AG04450 (cell line): Measurements from ENCODE around the gene METTL15. TPM values are rescaled to one million over a fixed set of nuclear protein-coding genes. Genes with fewer than 3 reads are reported as not detected.

ENCODE experiments used
- CTCF ChIA-PET: fragments of 300-600, 350-600 bp; formaldehyde crosslinking; extraction: SDS; loops from one replicate; lab custom pipeline; 2022; ENCODE audit warnings: antibody characterized with exemption, inconsistent platforms; lab: Charles Lee
- POLR2A ChIA-PET: fragments of 350-600 bp; formaldehyde crosslinking; extraction: SDS; loops from one replicate; lab custom pipeline; 2021; ENCODE audit warnings: antibody characterized with exemption, inconsistent platforms; lab: Yijun Ruan, JAX
- DNase-seq: peaks from one replicate; pipeline ENCODE4 v3.0.0-alpha.2; 2011; ENCODE audit warnings: low read depth, low spot score
- H3K27ac ChIP-seq: one replicate; pipeline ENCODE4 v1.5.1; 2012; ENCODE audit warnings: low read depth, low read length, control low read depth
- H3K27me3 ChIP-seq: one replicate; pipeline ENCODE4 v1.6.0; 2012; ENCODE audit warnings: low read length; ENCODE audit not compliant: control insufficient read depth, insufficient read depth
- H3K4me3 ChIP-seq: 2 replicates; pipeline ENCODE4 v1.5.1; 2011; ENCODE audit warnings: mild to moderate bottlenecking, low read depth, low read length, control low read depth
- H3K9me3 ChIP-seq: 2 replicates; pipeline ENCODE4 v1.5.1; 2012; ENCODE audit warnings: low read length; ENCODE audit not compliant: control insufficient read depth, insufficient read depth
- polyA plus RNA-seq: library from polyadenylated mRNA; depleted of rRNA; stranded (reverse); fragments of >200 nt; gene quantifications from 2 replicates; pipeline ENCODE4 v1.2.3, GENCODE V29; 2011
- TF ChIP-seq, protein P1 (sequence below): IDR thresholded peaks from 2 replicates; pipeline ENCODE4 v1.5.1; 2011; ENCODE audit warnings: low read depth, low read length, control low read depth, inconsistent platforms

Gene METTL15
- polyA plus RNA-seq, 1 experiment = 15.2 TPM

DNA sequence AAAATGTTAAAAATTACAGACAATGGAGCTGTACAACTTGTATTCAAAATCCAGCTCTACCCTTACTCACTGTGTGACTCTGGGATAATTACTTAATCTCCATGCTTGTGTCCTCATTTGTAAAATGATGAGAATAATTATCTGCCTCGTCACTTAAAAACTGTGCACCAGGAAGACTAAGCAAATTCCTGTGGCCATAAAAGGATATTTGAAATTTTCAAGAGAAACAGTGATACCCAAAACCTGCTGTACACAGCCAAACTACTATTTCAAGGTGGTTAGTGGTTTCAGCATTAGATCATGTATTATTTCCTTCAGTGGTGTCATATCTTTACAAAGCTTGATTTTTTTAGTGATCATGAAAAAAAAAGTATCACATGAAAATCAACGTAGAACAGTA is 136.9 kb downstream of the METTL15 start:
- CTCF ChIA-PET = no interaction called here
- Histone ChIP-seq H3K27ac (no peak overlapping the region), H3K27me3 (no peaks in the 10 kb centered on the region), H3K4me3 (no peak overlapping the region), H3K9me3 (no peaks in the 10 kb centered on the region)
- DNase-seq = no peak
- TF ChIP-seq, protein P1, sequence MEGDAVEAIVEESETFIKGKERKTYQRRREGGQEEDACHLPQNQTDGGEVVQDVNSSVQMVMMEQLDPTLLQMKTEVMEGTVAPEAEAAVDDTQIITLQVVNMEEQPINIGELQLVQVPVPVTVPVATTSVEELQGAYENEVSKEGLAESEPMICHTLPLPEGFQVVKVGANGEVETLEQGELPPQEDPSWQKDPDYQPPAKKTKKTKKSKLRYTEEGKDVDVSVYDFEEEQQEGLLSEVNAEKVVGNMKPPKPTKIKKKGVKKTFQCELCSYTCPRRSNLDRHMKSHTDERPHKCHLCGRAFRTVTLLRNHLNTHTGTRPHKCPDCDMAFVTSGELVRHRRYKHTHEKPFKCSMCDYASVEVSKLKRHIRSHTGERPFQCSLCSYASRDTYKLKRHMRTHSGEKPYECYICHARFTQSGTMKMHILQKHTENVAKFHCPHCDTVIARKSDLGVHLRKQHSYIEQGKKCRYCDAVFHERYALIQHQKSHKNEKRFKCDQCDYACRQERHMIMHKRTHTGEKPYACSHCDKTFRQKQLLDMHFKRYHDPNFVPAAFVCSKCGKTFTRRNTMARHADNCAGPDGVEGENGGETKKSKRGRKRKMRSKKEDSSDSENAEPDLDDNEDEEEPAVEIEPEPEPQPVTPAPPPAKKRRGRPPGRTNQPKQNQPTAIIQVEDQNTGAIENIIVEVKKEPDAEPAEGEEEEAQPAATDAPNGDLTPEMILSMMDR = no peak
- POLR2A ChIA-PET = no interaction called here

DNA sequence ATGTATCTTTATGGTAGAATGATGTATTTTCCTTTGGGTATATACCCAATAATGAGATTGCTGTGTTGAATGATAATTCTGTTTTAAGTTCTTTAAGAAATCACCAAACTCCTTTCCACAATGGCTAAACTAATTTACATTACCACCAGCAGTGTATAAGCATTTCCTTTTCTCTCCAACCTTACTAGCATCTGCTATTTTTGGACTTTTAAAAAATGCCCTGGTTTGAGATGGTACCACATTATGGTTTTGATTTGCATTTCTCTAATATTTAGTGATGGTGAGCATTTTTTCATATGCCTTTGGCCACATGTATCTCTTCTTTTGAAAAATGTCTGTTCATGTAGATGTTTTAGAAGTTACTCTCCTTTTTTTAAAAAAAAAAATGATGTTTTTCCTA is 142.0 kb downstream of the METTL15 start:
- H3K9me3 ChIP-seq = no peaks in the 10 kb centered on the region
- CTCF ChIA-PET = no interaction called here

DNA sequence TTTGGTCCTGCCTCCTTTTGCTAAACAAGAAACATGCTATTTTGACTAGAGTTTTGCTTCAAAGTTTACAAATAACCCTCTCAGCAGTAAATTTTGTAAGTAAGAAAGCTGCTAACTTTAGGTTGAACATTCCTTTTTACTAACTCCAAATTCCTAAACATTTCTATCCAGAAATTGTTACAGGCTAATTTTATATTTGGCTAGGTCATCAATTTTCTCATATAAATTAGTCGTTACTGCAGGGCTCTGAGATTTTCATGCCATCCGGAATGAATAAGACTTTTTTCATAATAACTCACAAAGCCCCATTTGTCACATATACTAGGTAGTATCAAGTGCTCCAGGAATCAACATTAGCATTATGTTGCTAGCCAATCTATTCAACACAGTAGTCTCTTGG is 143.1 kb downstream of the METTL15 start:
- ChIA-PET CTCF (no interaction called here), POLR2A (no interaction called here)
- no peaks in the 10 kb centered on the region for H3K9me3 ChIP-seq
- H3K27me3 ChIP-seq = no peaks in the 10 kb centered on the region
- TF ChIP-seq, protein P1 = no peak
- H3K4me3 ChIP-seq = no peak overlapping the region
- DNase-seq = no peak
- H3K27ac ChIP-seq = no peak overlapping the region

More for the DNA sequence above, 142.0 kb downstream of the METTL15 start:
- POLR2A ChIA-PET = no interaction called here
- no peak for DNase-seq
- TF ChIP-seq, protein P1 = no peak
- Histone ChIP-seq H3K27ac (no peak overlapping the region), H3K27me3 (no peaks in the 10 kb centered on the region), H3K4me3 (no peak overlapping the region)

DNA sequence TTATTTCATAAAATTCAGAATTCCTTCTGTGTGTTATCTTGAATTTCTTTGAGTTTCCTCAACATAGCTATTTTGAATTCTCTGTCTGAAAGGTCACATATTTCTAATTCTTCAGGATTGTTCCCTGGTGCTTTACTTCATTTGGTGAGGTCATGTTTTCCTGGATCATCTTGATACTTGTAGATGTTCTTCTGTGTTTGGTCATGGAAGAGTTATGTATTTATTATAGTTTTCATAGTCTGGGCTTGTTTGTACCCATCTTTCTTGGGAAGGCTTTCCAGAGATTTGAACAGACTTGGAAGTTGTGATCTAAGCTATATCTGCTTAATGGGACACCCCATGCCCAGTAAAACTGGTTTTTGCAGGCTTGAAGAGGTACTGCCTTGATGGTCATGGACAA is 149.6 kb downstream of the METTL15 start:
- H3K9me3 ChIP-seq = no peaks in the 10 kb centered on the region
- ChIA-PET POLR2A (no interaction called here), CTCF (no interaction called here)
- no peaks in the 10 kb centered on the region for H3K27me3 ChIP-seq
- TF ChIP-seq, protein P1 = no peak
- no peak for DNase-seq
- no peak overlapping the region for H3K27ac ChIP-seq
- no peak overlapping the region for H3K4me3 ChIP-seq

DNA sequence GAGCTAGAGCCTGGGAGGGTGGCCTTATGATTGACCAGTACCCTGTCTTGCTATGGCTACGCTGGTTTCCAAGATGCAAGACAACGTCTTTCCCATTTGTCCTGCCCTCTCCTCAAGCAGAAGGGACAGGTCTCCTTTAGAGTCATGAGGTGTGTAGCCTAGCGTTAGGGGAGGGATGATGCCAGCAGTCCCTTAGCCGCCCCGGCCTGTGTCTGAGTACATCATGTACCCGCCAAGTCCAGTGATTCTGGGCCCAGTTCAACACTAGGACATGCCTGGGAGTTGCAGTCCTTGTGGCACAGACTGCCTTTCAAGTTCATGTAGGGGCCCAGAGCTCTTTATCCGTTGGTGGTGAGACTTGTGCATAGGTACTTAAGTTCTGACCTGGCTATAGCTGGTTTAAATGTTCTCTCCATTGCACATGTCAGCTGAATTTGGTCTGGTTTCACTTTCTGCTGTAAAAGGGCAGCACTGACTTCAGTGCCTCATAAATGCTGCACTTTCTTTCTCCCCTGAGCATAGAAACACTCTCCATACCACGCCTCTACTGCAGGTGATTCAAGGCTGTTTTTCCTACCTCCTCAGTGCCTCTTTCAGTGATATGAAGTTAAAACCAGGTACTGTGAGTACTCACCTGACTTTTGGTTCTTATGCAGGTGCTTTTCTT is 151.1 kb downstream of the METTL15 start:
- ChIA-PET POLR2A (no interaction called here), CTCF (no interaction called here)
- no peak overlapping the region for H3K27ac ChIP-seq
- H3K27me3 ChIP-seq = no peaks in the 10 kb centered on the region
- no peak for DNase-seq
- H3K4me3 ChIP-seq = no peak overlapping the region
- H3K9me3 ChIP-seq = no peaks in the 10 kb centered on the region
- TF ChIP-seq, protein P1 = no peak
